ENCODE data around the gene CFAP157. TPM values are rescaled to one million over a fixed set of nuclear protein-coding genes. Genes with fewer than 3 reads are reported as not detected.

Gene CFAP157
- total and polyA plus RNA-seq, 2 of the 13 experiments (the other 11 are each of a cell fraction or from before 2014, with no cell fraction given) = 0.07 TPM; not detected in 1

DNA sequence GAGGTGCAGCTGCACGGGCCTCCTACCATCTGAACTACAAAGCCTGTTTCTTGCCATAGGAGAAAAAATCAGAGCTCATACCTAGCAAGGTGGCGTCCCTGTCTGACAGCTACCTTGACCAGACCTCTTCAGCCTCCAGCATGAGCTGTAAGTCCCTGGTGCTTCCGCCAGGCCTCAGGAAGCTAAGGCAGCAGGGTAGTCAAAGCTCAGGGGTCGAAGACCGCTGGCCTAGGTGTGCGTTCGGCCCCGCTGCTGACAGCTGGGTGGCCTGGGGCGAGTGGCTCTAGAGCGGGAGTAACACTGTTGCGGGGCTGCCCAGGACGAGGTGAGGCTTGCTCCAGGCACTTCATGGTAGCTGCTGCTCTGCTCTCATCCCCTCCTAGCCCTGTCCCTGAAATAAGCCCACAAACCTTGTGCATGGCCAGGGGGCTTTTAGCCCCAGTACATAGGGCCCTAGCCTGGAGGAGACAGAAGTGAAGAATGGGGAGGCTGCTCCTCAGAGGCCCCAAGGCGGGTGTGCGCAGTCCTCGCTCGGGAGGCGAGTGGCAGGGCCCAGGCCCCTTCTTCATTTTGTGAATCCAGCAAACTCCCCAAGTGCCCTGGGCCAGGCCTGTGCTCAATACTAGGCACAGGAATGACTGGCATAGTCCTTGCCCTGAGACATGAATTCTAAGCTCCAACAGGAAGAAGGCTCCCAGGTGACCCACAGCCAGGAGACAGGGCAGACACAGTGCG, 22.9 kb downstream of the CFAP157 start (continued):
- no peak for TF ChIP-seq RELA (CRISPR knock-in tag; IDR thresholded peaks at IDR 0.05)
- no peak for TF ChIP-seq TCF7 (IDR thresholded peaks at IDR 0.05; ENCODE audit: low read depth)
- TF ChIP-seq, protein P1, sequence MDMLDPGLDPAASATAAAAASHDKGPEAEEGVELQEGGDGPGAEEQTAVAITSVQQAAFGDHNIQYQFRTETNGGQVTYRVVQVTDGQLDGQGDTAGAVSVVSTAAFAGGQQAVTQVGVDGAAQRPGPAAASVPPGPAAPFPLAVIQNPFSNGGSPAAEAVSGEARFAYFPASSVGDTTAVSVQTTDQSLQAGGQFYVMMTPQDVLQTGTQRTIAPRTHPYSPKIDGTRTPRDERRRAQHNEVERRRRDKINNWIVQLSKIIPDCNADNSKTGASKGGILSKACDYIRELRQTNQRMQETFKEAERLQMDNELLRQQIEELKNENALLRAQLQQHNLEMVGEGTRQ (IDR thresholded peaks at IDR 0.05; ENCODE audit: low read depth, low read length) = no peak
- TF ChIP-seq, protein P1 (CRISPR knock-in tag; IDR thresholded peaks at IDR 0.05; ENCODE audit: borderline replicate concordance) = no peak
- TF ChIP-seq, protein P2, sequence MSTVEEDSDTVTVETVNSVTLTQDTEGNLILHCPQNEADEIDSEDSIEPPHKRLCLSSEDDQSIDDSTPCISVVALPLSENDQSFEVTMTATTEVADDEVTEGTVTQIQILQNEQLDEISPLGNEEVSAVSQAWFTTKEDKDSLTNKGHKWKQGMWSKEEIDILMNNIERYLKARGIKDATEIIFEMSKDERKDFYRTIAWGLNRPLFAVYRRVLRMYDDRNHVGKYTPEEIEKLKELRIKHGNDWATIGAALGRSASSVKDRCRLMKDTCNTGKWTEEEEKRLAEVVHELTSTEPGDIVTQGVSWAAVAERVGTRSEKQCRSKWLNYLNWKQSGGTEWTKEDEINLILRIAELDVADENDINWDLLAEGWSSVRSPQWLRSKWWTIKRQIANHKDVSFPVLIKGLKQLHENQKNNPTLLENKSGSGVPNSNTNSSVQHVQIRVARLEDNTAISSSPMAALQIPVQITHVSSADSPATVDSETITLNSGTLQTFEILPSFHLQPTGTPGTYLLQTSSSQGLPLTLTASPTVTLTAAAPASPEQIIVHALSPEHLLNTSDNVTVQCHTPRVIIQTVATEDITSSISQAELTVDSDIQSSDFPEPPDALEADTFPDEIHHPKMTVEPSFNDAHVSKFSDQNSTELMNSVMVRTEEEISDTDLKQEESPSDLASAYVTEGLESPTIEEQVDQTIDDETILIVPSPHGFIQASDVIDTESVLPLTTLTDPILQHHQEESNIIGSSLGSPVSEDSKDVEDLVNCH (CRISPR knock-in tag; IDR thresholded peaks at IDR 0.05) = no peak
- TF ChIP-seq CREB1 (IDR thresholded peaks at IDR 0.05) = no peak
- no peak for TF ChIP-seq CREB1 (CRISPR knock-in tag; IDR thresholded peaks at IDR 0.05)
- no peak for TF ChIP-seq ZNF383 (CRISPR knock-in tag; IDR thresholded peaks at IDR 0.05; ENCODE audit: borderline replicate concordance)
- TF ChIP-seq POLR2G (IDR thresholded peaks at IDR 0.05; ENCODE audit: low read depth, low read length) = no peak
- no peak; the same call in 1 of the 2 replicates for TF ChIP-seq YEATS4 (CRISPR knock-in tag; IDR thresholded peaks at IDR 0.05; ENCODE audit: borderline replicate concordance)
- TF ChIP-seq, protein P3, sequence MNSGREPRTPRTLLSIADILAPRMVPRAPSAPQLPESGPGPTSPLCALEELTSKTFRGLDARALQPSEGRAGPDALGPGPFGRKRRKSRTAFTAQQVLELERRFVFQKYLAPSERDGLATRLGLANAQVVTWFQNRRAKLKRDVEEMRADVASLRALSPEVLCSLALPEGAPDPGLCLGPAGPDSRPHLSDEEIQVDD (CRISPR knock-in tag; IDR thresholded peaks at IDR 0.05; ENCODE audit: borderline replicate concordance) = no peak
- no peak for TF ChIP-seq TBL1XR1 (IDR thresholded peaks at IDR 0.05; ENCODE audit: borderline replicate concordance, low read length, partially characterized antibody)
- no peak for TF ChIP-seq SRSF9 (IDR thresholded peaks at IDR 0.05; ENCODE audit: borderline replicate concordance, insufficient read depth, low read depth, low read length, poor library complexity, severe bottlenecking)
- TF ChIP-seq PLRG1 (conservative IDR thresholded peaks at IDR 0.05) = no peak
- TF ChIP-seq KLF11 (CRISPR knock-in tag; IDR thresholded peaks at IDR 0.05) = no peak
- no peak for TF ChIP-seq DPF2 (CRISPR knock-in tag; IDR thresholded peaks at IDR 0.05; ENCODE audit: borderline replicate concordance, low read depth)
- TF ChIP-seq, protein P4, sequence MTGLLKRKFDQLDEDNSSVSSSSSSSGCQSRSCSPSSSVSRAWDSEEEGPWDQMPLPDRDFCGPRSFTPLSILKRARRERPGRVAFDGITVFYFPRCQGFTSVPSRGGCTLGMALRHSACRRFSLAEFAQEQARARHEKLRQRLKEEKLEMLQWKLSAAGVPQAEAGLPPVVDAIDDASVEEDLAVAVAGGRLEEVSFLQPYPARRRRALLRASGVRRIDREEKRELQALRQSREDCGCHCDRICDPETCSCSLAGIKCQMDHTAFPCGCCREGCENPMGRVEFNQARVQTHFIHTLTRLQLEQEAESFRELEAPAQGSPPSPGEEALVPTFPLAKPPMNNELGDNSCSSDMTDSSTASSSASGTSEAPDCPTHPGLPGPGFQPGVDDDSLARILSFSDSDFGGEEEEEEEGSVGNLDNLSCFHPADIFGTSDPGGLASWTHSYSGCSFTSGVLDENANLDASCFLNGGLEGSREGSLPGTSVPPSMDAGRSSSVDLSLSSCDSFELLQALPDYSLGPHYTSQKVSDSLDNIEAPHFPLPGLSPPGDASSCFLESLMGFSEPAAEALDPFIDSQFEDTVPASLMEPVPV (CRISPR knock-in tag; IDR thresholded peaks at IDR 0.05) = no peak
- TF ChIP-seq ZNF337 (CRISPR knock-in tag; IDR thresholded peaks at IDR 0.05; ENCODE audit: borderline replicate concordance, low read depth) = no peak
- no peak for TF ChIP-seq RAD51 (IDR thresholded peaks at IDR 0.05; ENCODE audit: borderline replicate concordance)
- no peak for TF ChIP-seq ZSCAN30 (CRISPR knock-in tag; IDR thresholded peaks at IDR 0.05)
- TF ChIP-seq ZNF737 (CRISPR knock-in tag; IDR thresholded peaks at IDR 0.05; ENCODE audit: borderline replicate concordance) = no peak
- TF ChIP-seq MIER3 (CRISPR knock-in tag; IDR thresholded peaks at IDR 0.05; ENCODE audit: borderline replicate concordance) = no peak
- no peak for TF ChIP-seq SNAI1 (CRISPR knock-in tag; IDR thresholded peaks at IDR 0.05; ENCODE audit: borderline replicate concordance)
- TF ChIP-seq ZSCAN12 (CRISPR knock-in tag; IDR thresholded peaks at IDR 0.05) = no peak
- TF ChIP-seq IRX3 (CRISPR knock-in tag; IDR thresholded peaks at IDR 0.05; ENCODE audit: borderline replicate concordance, low read depth) = no peak
